HPDE6-E6E7 (cell line): ENCODE data around the gene SEL1L2.
A peak's percentile ranks its signal among the peaks of the same experiment; 100 is the strongest.
"Not testable (repeated sequence)": the region's sequence is repeated elsewhere in the genome, so short reads cannot be mapped to it uniquely, and the experiment has no call there.

ENCODE experiments used
- DNase-seq: peaks from one replicate; pipeline ENCODE4 v3.0.0; 2011; ENCODE audit warnings: missing footprints; ENCODE audit errors: extremely low spot score

Gene SEL1L2, protein sequence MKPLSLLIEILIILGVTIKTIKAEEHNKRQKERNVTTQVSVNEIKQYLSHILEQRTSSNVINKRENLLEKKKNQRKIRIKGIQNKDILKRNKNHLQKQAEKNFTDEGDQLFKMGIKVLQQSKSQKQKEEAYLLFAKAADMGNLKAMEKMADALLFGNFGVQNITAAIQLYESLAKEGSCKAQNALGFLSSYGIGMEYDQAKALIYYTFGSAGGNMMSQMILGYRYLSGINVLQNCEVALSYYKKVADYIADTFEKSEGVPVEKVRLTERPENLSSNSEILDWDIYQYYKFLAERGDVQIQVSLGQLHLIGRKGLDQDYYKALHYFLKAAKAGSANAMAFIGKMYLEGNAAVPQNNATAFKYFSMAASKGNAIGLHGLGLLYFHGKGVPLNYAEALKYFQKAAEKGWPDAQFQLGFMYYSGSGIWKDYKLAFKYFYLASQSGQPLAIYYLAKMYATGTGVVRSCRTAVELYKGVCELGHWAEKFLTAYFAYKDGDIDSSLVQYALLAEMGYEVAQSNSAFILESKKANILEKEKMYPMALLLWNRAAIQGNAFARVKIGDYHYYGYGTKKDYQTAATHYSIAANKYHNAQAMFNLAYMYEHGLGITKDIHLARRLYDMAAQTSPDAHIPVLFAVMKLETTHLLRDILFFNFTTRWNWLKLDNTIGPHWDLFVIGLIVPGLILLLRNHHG

DNA sequence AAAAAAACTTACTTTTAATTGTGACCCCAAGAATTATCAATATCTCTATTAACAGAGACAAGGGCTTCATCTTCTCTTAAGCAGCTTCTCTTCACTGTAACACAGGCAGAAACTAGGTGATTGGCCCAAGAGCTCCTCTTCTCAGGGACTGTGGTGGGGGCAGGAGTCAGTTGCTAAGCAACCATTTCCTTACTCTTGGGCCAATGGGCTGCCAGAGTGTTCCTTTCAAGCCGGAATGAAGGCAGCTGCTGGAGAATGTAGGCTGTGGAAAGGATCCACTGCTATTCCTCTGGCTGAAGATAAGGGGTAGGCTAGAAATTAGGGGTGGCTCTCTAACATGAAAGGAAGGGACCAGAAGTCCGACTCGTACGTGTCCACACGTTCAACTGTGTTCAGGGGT is at the start of gene SEL1L2:
TSS of gene SEL1L2 (minus strand) at position 150 of the 400 bp plus-strand sequence. CDS start at position 70, 80 bp downstream.
- no peak for DNase-seq

DNA sequence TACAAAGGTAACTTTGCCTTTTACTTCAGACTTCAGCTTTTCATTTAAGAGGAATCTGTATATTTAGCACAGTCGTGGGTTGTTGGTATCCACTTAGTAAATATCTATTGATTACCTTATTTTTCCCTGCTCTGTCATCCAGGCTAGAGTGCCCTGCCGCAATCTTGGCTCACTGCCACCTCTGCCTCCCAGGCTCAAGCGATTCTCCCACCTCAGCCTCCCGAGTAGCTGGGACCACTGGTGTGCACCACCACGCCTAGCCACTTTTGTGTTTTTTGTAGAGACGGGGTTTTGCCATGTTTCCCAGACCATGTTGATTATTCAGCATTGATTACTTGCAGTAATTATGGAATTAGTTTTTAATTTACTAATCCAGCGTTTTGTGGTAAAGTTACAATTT is 46.2 kb upstream of the SEL1L2 start:
- DNase-seq: no peak

DNA sequence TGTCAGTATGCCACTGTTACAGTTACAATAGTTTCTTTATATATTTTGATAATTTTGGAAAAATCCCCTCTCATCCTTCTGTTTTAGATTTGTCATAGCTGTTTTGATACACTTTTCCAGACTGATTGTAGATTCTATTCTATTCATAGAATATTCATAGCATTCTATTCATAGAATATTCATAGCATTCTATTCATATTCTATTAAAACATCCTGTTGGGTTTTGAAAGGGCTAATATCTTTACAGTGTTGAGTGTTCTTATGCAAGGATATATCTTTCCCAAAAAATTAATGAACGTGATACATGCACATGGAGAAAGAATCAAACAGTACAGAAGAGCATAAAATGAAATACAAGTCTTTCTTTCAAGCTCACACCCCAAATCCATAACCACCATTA is 42.9 kb upstream of the SEL1L2 start:
- DNase-seq: no peak

DNA sequence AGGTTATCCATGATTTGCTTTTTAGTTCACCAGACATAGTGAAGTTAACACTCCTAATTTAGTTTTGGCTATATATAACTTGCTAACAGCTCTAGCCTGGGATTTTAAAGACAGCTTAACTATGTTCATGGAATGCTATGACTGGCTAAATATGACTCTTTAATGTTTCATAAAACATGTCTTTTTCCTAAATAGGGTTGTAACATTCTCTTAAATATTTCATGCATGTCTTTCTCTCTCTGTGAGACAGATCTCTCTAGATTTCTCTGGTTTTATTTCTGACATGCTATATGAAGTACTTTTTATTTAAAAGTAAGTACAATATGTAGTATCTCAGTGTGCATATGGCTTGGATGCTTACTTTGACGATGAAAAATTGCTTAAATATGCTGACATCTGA is 40.6 kb upstream of the SEL1L2 start:
- no peak for DNase-seq

DNA sequence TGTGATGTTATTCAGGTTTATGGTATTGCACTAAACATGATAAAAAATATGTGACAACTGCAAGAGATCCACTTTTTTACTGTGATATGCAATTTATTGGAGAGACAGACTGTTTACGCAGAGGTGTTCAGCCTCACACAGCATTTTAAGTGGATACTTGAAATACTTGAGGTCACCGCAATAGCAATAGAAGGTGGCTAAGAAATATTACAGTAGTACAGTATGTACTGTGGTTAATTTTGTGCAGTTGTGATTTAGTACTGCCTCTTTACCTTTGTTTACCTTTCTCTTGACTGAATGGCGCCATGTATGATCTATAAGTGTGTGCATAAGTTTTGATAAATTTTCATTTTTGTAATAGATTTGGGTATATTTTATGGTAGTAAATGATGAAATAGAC is 22.3 kb upstream of the SEL1L2 start:
- no peak for DNase-seq

DNA sequence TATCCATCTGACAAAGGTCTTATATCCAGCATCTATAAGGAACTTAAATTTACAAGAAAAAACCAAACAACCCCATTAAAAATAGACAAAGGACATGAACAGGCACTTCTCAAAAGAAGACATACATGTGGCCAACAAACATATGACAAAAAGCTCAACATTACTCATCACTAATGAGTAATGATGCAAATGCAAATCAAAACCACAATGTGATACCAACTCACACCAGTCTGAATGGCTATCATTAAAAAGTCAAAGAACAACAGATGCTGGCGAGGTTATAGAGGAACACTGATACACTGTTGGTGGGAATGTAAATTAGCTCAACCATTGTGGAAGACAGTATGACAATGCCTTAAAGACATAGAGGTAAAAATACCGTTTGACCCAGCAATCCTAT is 18.8 kb upstream of the SEL1L2 start:
- no peak for DNase-seq

DNA sequence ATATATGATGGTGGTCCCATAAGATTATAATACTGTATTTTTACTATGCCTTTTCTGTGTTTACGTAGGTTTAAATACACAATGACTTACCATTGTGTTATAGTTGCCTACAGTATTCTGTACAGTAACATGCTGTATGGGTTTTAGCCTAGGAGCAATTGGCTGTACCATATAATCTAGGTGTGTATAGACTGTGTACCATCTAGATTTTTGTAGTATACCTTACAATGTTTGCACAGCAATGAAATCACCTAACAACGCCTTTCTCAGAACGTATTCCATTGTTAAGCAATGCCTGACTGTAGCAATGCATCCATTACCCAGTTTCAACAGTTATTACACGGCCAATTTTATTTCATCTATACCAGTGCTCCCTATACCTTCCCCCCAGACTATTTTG is 15.6 kb upstream of the SEL1L2 start:
- no peak for DNase-seq

DNA sequence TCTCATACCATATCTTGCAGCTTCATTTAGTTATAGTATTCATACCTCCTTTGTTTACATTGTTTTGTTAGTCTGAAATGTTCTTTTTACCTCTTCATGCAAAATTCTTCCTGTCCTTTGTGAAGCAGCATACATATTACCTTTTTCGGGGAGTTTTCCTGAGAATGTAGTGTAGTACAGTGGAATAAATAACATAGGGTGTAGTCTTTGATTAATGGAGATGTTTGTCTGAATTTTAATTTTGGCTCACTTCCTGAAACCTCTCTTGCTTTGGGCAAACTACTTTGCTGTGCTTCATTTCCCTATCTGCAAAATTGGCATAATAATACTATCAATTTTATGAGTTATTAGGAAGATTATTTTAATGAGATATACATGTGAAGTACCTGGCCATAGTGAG is 10.5 kb upstream of the SEL1L2 start:
- DNase-seq: no peak

DNA sequence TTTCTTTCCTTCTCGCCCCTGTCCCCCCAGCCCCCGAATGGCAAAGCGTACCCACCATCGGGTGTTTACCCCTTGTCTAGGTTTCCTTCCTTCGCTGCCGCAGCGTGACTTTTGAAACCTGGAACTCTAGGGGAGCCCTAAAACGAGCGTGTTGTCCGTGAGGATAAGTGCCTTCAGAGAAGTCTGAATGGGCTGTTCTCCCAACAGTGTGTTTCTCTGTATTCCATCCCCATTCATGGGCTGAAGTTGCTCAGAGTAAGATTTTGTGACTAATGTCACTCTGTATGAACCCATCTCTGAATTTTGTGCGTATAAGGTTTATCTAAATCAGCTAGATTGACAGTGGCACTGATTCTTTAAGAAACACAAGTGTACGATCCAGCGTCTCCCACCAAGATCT is 5.9 kb upstream of the SEL1L2 start:
- no peak for DNase-seq

DNA sequence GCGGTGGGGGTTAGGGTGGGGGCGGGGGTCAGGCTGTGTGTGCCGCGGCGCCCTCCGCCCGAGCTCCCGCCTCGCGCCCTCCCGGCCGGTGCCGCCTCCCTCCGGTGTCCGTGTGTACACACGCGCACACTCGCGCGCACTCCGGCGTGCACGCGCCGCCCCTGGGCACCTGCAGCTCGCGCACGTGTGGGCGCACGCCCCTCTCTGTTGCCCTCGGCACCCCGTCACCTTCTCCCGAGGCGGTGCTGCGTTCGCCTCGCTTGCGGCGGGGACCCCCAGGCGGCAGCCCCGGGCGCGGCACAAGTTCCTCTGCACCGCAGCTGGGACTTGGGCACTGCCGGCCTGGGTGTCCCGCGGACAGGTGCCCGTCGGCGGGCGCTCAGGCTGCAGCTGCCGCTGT is 5.4 kb upstream of the SEL1L2 start:
- DNase-seq: peak; percentile 45

DNA sequence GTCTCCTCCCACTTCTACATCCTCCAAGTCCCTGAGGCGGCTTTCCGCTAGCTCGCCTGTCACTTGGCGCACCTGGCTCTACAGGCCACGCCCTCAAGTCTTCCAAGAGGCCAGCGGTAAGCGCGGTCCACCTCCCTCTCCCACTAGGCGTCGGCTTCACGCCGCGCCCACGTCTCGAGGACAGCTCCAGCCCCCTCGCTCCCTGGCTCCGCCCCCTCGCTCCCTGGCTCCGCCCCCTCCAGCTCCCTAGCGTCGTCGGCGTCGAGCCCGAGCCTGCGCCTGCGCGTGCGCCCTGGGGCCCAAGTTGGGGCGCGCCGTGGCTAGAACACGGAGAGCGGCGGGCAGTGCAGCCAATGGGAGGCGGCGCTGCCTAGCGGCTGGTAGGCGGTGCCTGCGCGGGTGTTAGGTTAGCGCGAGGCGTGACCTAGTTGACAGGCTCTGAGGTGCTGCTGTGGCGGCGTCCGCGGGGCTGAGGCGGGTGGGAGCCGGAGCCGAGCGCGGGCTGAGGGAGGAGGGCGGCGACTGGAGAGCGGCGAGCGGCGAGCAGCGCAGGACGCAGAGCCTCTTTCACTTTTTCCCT is 4.8 kb upstream of the SEL1L2 start, which contains the start of gene MACROD2:
TSS of gene MACROD2 (plus strand) at position 431 of the 580 bp plus-strand sequence.
- DNase-seq: peak; percentile 99

DNA sequence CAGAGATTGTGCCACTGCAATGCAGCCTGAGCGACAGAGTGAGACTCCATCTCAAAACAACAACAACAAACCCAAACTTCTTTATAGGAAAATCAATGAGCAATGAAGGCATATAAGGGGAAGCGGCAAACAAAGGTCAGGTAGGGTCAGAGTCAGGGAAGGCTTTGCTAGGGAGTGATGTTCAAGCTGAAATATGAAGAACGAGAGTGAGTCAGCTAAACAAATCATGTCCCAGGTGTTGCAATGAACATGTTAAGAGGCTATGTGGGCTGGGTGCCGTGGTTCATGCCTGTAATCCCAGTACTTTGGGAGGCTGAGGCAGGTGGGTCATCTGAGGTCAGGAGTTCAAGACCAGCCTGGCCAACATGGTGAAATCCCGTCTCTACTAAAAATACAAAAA is 1.5 kb upstream of the SEL1L2 start:
- DNase-seq: not testable (repeated sequence)

DNA sequence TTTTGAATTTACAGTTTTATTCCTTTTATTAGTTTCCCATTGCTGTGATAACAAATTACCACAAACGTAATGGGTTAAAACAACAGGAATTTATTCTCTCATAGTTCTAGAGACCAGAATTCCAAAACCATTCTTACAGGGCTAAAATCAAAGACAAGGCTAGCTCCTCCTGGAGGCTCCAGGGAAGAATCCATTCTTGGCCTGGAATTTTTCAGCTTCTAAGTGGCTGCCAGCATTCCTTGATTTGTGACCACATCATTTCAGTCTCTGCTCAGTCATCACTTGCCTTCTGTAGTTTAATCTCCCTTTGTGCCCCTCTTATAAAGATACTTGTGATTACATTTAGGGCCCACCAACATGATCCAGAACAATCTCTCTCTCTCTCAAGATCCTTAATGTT is 897 bp upstream of the SEL1L2 start:
- DNase-seq: no peak

DNA sequence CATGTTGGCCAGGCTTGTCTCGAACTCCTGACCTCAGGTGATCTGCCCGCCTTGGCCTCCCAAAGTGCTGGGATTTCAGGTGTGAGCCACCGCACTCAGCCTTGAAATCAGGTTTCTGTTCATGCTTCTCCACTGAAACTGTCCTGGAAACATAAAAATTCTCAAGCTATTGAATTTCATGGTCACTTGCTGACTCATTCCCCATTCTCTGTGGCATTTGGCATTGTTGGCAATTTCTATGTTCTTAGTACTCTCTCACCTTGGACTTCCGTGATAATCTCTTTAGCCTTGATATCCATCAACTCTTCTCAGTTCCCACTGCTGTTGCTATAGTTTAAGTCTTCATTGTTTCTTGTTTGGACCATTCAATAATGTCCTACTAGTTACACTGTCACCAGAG is 6.2 kb downstream of the SEL1L2 start:
- no peak for DNase-seq

DNA sequence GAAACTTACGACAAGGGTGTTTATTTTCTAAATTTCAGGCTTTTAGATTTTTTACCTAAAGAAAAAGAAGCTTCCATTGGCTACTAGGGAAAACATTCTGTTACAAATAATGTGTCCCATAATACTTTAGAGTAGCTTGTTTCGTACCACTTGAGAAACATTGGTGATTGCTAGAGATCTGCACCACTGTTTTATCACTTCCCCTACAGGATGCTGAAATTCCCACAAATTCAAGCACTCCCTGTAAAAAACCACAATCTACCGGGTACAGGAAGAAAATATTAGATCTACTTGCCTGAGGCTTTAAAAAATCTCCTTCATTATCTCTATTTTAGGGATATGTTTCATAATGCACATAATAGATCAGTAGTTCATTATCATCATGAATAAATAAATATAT is 29.9 kb downstream of the SEL1L2 start:
- DNase-seq: no peak

DNA sequence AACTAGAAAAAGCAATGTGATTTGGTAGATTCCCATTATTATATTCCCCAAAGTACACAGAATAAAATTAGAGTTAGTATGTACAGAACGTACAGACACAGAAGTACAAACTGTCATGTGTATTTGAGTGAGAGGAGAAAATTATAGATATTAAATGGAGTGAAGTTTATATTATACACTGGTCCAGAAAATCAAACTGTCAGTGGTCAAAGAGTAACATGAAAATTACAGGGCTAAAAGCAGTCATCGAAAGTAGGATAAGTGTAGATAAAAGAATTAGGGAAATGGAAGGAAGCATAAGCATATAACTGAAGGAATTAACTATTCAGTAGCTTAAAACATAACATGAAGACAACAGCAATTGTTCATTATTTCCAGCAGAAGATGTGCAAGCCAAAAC is 30.3 kb downstream of the SEL1L2 start:
- DNase-seq: no peak

DNA sequence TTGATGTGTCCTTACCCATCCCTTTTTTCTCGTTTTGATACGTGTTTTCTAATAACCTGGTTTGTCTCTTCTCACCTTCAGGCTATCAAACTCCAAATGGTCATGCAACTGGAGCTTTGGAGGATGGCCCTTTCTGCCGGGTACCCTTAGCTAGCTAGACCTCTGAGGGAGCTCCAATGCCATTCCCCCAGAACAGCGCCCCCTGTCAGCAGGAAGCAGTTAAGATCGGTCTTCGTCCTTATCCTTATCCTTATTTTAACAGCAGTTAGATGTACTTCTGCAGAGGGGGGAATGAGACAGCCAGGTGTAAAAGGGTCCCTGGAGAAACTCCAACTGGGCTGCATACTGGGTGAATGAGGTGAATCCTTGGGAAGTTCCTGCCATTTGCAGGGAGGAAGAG is 37.2 kb downstream of the SEL1L2 start:
- no peak for DNase-seq

DNA sequence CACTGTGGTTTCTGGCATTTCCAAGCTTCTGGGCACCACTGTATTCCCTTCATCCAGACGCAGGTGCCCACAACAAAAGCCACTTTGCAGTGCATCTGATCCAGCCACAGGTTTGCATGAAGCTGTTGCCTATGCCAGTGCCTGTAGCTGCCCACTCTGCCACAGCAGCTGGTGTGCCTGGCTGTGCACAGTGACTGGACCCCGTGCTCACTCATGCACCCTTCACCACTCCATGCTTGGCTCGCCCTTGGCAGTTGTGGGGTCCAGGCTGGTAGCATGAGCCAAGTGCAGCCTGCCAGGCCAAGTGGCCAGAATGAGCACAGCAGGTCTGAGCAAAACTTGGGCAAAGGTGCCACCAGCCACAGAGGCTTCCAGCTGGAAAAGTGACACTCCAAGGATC is 42.7 kb downstream of the SEL1L2 start:
- no peak for DNase-seq

DNA sequence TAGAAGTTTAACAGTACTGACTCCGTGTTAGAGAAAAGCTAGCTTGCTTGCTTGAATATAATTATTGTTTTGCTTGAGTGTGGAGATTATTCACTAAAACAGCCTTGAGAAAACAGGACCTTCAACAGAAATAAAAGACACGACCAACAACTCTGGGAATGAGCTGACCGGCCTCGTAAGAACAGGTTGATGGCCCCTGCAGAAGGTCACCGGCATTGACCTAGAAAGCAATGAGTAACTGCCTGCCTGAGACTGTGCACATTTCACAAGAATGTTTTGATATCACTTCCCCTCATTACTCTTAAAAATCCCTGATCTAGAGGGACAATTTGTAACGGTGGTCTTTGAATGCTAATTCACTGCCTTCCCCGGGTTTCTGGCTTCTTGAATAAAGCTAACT is 49.4 kb downstream of the SEL1L2 start:
- DNase-seq: no peak

DNA sequence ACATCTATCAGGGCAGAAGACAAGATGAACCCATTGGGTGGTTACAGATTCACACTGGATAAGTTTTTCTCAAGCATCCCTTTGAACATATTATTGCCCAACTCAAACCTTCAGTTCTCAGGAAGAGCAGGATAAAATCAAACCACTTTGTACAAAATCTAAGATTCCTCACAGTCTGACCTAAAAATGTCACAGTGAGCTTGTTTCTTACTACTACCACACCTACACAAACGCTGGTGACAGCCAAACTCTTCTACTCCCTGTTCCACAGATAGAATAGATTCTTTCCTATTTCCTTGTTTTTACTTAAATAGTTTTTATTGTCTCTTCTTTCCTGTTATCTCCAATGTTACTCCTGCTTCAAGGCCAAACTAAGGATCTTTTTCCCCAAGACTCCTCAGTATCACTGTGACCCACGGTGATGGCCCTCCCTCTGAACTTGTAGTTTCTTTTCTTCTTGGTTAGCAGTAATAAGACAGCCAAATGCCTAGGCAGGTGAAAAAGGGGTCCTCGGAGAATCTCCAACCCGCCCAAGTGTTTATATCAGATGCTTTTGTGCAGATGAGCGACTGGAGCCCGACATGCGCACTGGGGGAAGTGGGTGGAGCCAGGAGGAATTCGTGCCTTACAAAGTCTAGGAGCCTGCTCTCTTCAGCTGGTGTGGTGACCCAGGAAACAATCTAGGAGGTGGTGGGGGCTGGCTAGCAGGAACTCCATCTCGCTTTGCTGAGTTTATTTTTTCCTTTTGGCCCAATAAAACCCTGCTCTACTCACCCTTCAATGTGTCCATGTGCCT is 53.4 kb downstream of the SEL1L2 start:
- no peak for DNase-seq

DNA sequence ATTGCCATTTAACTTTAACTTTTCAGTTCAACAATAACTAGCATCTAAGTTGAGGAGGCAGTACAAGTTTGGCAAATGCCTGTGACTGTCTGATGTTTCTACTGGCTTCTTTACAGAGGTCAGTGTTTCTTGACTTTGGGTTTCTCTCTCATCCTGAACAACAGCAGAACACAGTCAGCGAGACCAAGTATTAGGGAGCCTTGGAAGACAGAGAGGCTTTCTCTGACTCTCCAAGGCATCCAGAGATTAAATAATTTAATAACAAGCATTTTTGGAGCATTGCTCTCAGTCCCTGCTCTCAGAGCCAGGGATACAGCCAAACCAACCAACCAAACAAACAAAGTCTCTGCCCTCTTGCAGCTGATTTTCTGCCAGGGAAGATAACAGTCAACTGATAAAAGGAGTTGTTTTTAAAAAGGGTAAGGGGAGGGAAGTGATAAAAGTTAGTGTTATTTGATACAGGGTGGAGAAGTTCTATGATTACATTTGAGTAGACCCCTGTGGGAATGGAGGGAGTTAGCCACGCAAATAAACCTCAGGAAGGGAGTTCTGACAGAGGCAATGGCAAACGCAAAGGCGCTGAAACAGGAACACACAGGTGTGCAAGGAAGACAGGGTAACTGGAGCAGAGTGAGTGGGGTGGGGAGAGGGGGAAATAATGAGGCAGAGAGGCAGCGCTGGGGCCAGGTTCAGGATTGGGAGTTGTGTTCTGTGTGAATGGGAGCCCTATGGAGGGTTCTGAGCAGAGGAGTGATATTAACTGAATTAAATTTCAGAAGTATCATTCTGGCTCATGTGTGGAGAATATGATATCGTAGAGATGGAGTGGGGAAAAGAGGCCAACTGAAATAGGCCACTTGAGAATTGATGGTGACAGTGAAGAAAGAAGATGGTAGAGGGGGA is 55.2 kb downstream of the SEL1L2 start:
- DNase-seq: no peak
